Measurements from ENCODE around the gene IRAK2. TPM values are rescaled to one million over a fixed set of nuclear protein-coding genes. Genes with fewer than 3 reads are reported as not detected.

IRAK2 gene
- total and polyA plus RNA-seq, 4 donors, result 2.9 to 33.1 (median 10.0) TPM

DNA sequence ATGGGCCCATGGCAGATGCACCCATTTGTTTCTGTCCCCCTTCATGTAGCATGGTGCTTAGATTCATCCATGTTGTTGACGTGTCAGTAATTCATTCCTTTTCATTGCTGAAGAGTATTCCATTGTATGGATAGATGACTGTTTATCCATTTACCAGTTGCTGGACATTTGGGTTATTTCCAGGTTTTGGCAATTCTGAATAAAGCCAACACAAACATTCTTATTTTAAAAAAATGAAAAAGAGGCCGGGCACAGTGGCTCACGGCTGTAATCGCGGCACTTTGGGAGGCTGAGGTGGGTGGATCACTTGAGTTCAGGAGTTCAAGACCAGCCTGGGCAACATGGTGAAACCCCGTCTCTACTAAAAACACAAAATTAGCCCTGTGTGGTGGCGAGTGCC is 64.9 kb downstream of the IRAK2 start:
- Histone ChIP-seq H3K9me3 (ENCODE audit: control insufficient read depth in 4 of 4, insufficient read depth in 3 of 4, low read length in 3 of 4) (no peaks in the 10 kb centered on the region), H3K27ac (ENCODE audit: low read depth in 1 of 2, low read length in 1 of 2) (no peak overlapping the region), H3K9ac (ENCODE audit: insufficient read depth in 1 of 2, low read length in 2 of 2) (no peak overlapping the region), H3K27me3 (ENCODE audit: control insufficient read depth in 3 of 3, insufficient read depth in 3 of 3, low read length in 2 of 3) (no peaks in the 10 kb centered on the region), H3K36me3 (ENCODE audit: control insufficient read depth in 4 of 4, insufficient read depth in 4 of 4, low read length in 4 of 4) (peaks cover 0 to 9% (median 0%) of the 10 kb centered on the region in 4 donors), H3K4me3 (no peak overlapping the region), H3K4me1 (ENCODE audit: control insufficient read depth in 5 of 5, insufficient read depth in 5 of 5, low read length in 5 of 5) (peaks cover 0 to 7% (median 0%) of the 10 kb centered on the region in 5 donors)
- TF ChIP-seq, protein P1, sequence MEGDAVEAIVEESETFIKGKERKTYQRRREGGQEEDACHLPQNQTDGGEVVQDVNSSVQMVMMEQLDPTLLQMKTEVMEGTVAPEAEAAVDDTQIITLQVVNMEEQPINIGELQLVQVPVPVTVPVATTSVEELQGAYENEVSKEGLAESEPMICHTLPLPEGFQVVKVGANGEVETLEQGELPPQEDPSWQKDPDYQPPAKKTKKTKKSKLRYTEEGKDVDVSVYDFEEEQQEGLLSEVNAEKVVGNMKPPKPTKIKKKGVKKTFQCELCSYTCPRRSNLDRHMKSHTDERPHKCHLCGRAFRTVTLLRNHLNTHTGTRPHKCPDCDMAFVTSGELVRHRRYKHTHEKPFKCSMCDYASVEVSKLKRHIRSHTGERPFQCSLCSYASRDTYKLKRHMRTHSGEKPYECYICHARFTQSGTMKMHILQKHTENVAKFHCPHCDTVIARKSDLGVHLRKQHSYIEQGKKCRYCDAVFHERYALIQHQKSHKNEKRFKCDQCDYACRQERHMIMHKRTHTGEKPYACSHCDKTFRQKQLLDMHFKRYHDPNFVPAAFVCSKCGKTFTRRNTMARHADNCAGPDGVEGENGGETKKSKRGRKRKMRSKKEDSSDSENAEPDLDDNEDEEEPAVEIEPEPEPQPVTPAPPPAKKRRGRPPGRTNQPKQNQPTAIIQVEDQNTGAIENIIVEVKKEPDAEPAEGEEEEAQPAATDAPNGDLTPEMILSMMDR (IDR thresholded peaks at IDR 0.05; ENCODE audit: control extremely low read depth, extremely low read depth), result no peak
- ATAC-seq (ENCODE audit: insufficient read depth, low FRiP score), result no peak
- no peak for DNase-seq
- 92 to 93% methylated on average over 7 of the region's 7 CpGs for WGBS, 2 donors

DNA sequence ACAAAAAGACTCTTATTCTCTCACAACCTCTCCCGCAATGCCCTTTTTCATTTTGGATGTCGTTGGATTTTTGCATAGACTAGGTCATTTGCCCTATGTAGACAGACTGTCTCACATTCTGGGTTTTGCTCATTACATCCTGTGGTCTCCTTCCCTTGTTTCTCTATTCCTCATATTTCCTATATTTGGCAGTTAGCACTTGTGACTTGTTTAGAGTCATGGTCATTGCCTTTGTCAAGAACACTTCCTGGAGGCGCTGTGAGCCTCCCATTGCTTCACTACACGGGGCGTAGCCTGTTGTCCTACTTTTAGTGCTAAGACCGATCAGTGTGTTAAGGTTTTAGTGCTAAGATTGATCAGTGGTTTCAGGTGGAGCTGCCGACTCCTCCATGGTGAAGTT is 67.4 kb downstream of the IRAK2 start:
- 40 to 69% methylated on average over 7 of the region's 7 CpGs for WGBS, 2 donors
- TF ChIP-seq, protein P1 (IDR thresholded peaks at IDR 0.05; ENCODE audit: control extremely low read depth, extremely low read depth), result no peak
- H3K4me1 ChIP-seq (ENCODE audit: control insufficient read depth in 5 of 5, insufficient read depth in 5 of 5, low read length in 5 of 5), result peaks cover 0 to 3% (median 0%) of the 10 kb centered on the region in 5 donors
- no peak overlapping the region for H3K9ac ChIP-seq (ENCODE audit: insufficient read depth in 1 of 2, low read length in 2 of 2)
- no peaks in the 10 kb centered on the region for H3K27me3 ChIP-seq (ENCODE audit: control insufficient read depth in 3 of 3, insufficient read depth in 3 of 3, low read length in 2 of 3)
- H3K27ac ChIP-seq (ENCODE audit: low read depth in 1 of 2, low read length in 1 of 2), result no peak overlapping the region
- ATAC-seq (ENCODE audit: insufficient read depth, low FRiP score) (peak; percentile 50), DNase-seq (peak in 1 of 3 donors; percentile 7)
- H3K4me3 ChIP-seq, result no peak overlapping the region
- peaks cover 0 to 24% (median 0%) of the 10 kb centered on the region in 4 donors for H3K36me3 ChIP-seq (ENCODE audit: control insufficient read depth in 4 of 4, insufficient read depth in 4 of 4, low read length in 4 of 4)
- no peaks in the 10 kb centered on the region for H3K9me3 ChIP-seq (ENCODE audit: control insufficient read depth in 4 of 4, insufficient read depth in 3 of 4, low read length in 3 of 4)

DNA sequence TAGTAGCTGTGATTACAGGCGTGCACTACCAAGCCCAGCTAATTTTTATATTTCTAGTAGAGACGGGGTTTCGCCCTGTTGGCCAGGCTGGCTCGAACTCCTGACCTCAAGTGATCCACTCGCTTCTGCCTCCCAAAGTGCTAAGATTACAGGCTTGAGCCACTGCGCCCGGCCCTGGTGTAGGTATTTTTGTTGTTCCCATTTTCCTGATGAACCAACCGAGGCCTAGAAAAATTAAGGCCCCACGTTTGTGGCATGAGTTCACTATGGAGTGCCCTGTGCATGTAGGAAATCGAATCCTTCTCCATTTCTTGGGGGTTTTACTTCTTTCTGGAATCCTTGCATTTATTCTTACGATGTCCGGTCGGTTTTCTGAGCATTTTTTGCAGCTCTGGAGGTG is 69.3 kb downstream of the IRAK2 start:
- Histone ChIP-seq H3K4me1 (ENCODE audit: control insufficient read depth in 5 of 5, insufficient read depth in 5 of 5, low read length in 5 of 5) (peaks cover 0 to 3% (median 0%) of the 10 kb centered on the region in 5 donors), H3K4me3 (no peak overlapping the region), H3K36me3 (ENCODE audit: control insufficient read depth in 4 of 4, insufficient read depth in 4 of 4, low read length in 4 of 4) (peaks cover 0 to 31% (median 0%) of the 10 kb centered on the region in 4 donors), H3K27me3 (ENCODE audit: control insufficient read depth in 3 of 3, insufficient read depth in 3 of 3, low read length in 2 of 3) (no peaks in the 10 kb centered on the region), H3K27ac (ENCODE audit: low read depth in 1 of 2, low read length in 1 of 2) (no peak overlapping the region), H3K9me3 (ENCODE audit: control insufficient read depth in 4 of 4, insufficient read depth in 3 of 4, low read length in 3 of 4) (no peaks in the 10 kb centered on the region), H3K9ac (ENCODE audit: insufficient read depth in 1 of 2, low read length in 2 of 2) (no peak overlapping the region)
- TF ChIP-seq, protein P1 (IDR thresholded peaks at IDR 0.05; ENCODE audit: control extremely low read depth, extremely low read depth), result no peak
- ATAC-seq (ENCODE audit: insufficient read depth, low FRiP score), result no peak
- DNase-seq, result no peak
- WGBS, 2 donors, result 96% methylated on average over 13 of the region's 13 CpGs

Measured in lung (tissue), 12 donors.